Kasumi-1 (cell line): ENCODE results near the gene ARHGAP42.
A peak's percentile ranks its signal among the peaks of the same experiment; 100 is the strongest.

Experiments used
- DNase-seq, 2 experiments: peaks; one replicate each; lab custom pipeline; 2025; lab: John Stamatoyannopoulos, UW

The ARHGAP42 gene

GRCh38 chr11:100801225-100801999 is 114.3 kb downstream of the ARHGAP42 start:
- DNase-seq, result no peak

- DNase-seq, result no peak
Measured at GRCh38 chr11:100805506-100806199, 118.6 kb downstream of the ARHGAP42 start.

- no peak for DNase-seq
Measured at GRCh38 chr11:100806296-100806695, 119.2 kb downstream of the ARHGAP42 start.

- DNase-seq, result no peak
Measured at GRCh38 chr11:100808904-100809491, 121.9 kb downstream of the ARHGAP42 start.

DNA sequence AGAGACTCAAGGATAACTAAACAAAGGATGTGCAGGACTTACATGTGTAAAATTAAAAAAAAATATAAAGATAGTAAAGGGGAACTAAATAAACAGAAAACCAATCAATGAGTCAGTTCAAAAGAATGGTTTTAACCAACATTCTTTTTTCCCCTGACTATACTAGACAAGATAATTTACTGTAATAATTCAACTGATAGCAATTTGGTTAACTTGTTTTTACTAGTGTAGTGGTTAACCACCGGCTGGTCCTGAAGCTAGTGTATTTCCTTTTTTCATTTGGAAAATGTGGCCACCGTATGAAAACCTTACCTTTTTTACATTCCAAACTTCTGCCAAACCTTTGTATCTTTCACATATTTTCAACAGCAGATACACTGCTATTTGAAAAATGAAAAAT is 123.1 kb downstream of the ARHGAP42 start:
- DNase-seq, result peak in 1 of 2 experiments; percentile 7

GRCh38 chr11:100810666-100811065 is 123.6 kb downstream of the ARHGAP42 start:
- no peak for DNase-seq

DNA sequence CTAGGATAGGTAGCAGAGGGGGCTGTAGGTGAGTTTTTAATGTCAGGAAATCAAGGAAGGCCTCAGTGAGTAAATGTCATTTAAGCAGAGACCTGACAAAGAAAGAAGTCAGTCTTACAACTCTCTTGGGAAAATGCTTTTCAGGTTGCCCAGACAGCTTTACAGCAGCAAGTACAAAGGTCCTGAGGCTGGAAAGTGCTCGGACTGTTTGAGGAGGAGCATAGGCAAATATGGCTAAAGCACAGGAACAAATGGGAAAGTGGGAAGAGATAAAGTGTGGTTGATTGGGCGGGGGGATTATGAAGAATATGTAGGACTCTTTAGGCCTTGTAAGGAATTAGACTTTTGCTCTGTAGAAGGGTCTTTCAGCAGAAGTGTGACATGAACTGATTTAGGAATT is 125.4 kb downstream of the ARHGAP42 start:
- DNase-seq, result no peak

DNA sequence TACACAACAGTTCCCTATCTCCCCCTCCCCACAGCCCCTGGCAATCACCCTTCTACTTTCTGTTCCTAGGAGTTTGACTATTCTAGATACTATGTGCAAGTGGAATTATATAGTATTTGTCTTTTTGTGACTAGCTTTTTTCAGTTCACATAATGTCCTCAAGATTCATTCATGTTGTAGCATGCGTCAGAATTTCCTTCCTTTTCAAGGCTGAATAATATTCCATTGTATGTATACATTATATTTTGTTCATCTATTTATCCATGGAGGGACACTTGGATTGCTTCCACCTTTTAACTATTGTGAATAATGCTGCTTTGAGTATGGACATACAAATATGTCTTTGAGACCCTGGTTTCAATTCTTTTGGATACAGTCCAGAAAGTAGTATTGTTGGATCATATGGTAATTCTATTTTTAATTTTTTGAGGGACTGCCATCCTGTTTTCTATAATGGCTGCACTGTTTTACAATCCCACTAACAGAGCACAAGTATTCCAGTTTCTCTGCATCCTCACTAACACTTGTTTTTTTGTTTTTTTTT is 128.8 kb downstream of the ARHGAP42 start:
- DNase-seq, result no peak

GRCh38 chr11:100816823-100817222 is 129.7 kb downstream of the ARHGAP42 start:
- DNase-seq, result no peak

DNA sequence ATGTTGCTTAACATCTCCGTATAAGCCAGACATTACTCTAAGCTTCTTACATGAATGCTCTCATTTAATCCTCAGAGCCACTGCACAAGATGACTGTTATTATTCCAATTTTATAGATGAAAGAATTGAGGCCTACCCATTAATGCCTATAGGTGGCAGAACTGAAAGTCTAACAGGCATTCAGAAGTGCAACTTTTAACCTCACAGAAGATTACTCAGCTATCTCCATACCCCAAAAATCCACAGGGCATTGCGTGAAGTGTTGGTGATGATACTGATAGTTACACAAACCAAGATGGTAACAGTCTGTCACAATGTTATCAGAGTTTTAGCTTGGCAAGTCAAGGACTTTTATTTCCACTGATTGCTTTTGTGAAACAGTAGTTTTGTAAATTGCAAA is 130.5 kb downstream of the ARHGAP42 start:
- no peak for DNase-seq

GRCh38 chr11:100820621-100821020 is 133.5 kb downstream of the ARHGAP42 start:
- DNase-seq, result no peak

- no peak for DNase-seq
Measured at GRCh38 chr11:100821198-100821597, 134.1 kb downstream of the ARHGAP42 start.

DNA sequence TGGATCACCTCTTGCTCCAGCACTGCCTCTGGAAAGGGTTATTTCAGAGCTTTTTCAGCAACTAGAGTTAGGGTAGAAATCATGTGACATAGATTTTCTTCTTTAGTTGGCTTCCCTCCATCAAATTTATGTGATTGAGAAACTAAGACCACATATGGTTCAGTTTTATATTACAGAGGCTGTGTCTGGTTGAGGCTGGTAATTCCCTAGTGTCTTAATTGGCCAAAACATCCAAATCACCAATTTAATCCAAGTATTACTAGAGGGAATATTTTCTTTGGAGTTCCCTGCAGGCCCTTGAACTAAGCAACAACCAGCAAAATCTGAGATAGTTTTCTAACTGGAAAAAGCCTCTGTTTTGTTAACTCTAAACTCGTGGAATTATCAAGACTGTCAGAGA is 136.3 kb downstream of the ARHGAP42 start:
- DNase-seq, result no peak

DNA sequence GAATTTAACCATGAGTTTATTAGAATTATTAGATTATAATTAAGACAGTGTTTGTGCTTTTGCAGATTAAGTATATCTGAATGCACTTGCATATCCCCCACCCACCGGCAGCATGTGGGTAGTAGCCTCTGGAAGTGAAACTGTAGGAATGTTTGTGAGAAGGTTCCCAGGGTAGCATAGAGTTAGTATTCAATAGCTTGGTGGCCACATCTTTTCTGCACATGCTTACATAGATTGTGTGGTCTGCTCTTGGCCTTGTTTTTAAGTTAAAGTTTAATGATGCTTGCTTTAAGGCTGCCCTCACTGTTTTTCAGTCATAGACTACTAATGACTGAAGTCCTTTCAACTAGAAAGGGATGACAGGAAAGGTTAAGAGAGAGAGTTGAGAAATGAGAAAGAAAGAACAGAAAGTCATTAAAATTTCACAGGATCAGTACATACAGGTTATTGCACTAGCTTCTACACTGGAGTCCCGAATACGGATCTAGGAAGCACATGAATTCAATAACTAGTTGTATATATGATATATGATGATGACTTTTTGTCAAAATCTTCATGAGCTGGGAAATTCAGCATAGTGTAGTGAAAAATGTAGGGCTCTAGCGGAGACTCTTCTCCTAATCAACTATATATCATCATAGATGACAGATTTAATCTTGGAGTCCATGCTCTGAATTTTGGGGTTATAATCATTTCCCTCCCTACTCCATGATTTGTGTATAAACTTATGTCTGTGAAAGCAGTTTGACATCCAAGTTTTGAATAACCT is 137.1 kb downstream of the ARHGAP42 start:
- no peak for DNase-seq

GRCh38 chr11:100825626-100826025 is 138.5 kb downstream of the ARHGAP42 start:
- no peak for DNase-seq

GRCh38 chr11:100827934-100828661 is 141.0 kb downstream of the ARHGAP42 start:
- no peak for DNase-seq

- DNase-seq, result no peak
Measured at GRCh38 chr11:100830274-100830673, 143.2 kb downstream of the ARHGAP42 start.

GRCh38 chr11:100830978-100831732 is 144.1 kb downstream of the ARHGAP42 start:
- no peak for DNase-seq

DNA sequence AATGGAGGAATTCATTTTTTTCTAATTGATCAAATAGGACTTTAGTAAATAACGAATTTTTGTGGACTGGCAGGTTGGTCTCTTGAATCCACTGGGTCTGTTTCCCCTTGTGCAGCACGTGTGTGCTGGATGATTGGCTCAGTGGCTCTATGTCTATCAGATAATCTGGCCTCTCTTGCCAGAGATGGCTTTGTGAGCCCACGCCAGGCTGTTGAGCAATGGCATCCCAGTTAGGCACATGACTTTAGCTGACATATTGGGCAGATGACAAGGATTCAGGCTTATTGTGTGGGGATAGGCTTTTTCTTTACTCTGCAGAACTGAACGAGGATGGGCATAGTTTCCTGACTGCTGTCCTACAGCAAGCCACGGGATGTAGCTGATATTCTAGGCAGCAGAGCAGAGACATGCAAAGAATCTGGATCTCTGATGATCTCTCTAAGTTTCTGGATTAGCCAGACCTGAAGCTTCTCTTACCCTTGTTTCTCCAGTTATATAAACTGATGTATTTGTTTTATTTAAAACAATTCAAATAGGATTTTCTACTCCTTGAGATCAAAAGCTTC is 144.9 kb downstream of the ARHGAP42 start:
- DNase-seq, result no peak

GRCh38 chr11:100832829-100833228 is 145.7 kb downstream of the ARHGAP42 start:
- DNase-seq, result no peak
